Hepatocyte (in vitro differentiated cells): Measurements from ENCODE around the gene UBR3. TPM values are rescaled to one million over a fixed set of nuclear protein-coding genes. Genes with fewer than 3 reads are reported as not detected.

Source experiments
- polyA plus RNA-seq: library from polyadenylated mRNA; unstranded; fragments of >200 nt; fragmentation: Nextera tagmentation; extraction: Ambion mirVana; gene quantifications from 2 replicates; pipeline ENCODE4 v1.2.1, GENCODE V29; 2016
- small RNA-seq: library from RNA; depleted of rRNA; stranded (forward); fragments of <200 nt; gene quantifications from one replicate; pipeline ENCODE3, GENCODE V24; 2014
- total RNA-seq: library from RNA; depleted of rRNA; stranded (reverse); fragments of >200 nt; gene quantifications from 2 replicates; pipeline ENCODE4 v1.2.3, GENCODE V29; 2014

Gene UBR3
- total and polyA plus RNA-seq, 2 experiments from 2014 or later = 10.1 to 40.4 TPM

Small RNA genes lying within 50 kb of the gene (small RNA-seq; reads per million reads assigned to genes)
- not detected for gene RNU6-1006P

Other genes starting within 250 kb of the UBR3 start
- 37.4 and 42.6 TPM in 2 replicates for gene PPIG, start 243.1 kb upstream of the UBR3 start, total RNA-seq
- gene PPIG, start 243.1 kb upstream of the UBR3 start, polyA plus RNA-seq = 64.4 and 68.1 TPM in 2 replicates
- gene CFAP210, start 133.0 kb upstream of the UBR3 start, total RNA-seq = 0.12 TPM in 1 of 2 replicates, not detected in the other
- 0.13 and 0.30 TPM in 2 replicates for gene CFAP210, start 133.0 kb upstream of the UBR3 start, polyA plus RNA-seq
- 7.2 and 8.1 TPM in 2 replicates for gene PHOSPHO2, start 133.0 kb upstream of the UBR3 start, total RNA-seq
- gene PHOSPHO2, start 133.0 kb upstream of the UBR3 start, polyA plus RNA-seq = 8.5 and 8.7 TPM in 2 replicates
- 12.9 and 16.1 TPM in 2 replicates for gene KLHL23, start 93.6 kb upstream of the UBR3 start, total RNA-seq
- 5.8 and 6.9 TPM in 2 replicates for gene KLHL23, start 93.6 kb upstream of the UBR3 start, polyA plus RNA-seq
- 112 and 143 TPM in 2 replicates for gene SSB, start 28.6 kb upstream of the UBR3 start, total RNA-seq
- gene SSB, start 28.6 kb upstream of the UBR3 start, polyA plus RNA-seq = 176 and 181 TPM in 2 replicates
- gene METTL5, start 2.5 kb upstream of the UBR3 start, total RNA-seq = 45.9 and 61.0 TPM in 2 replicates
- 55.4 and 60.7 TPM in 2 replicates for gene METTL5, start 2.5 kb upstream of the UBR3 start, polyA plus RNA-seq